ENCODE measurements around the gene GCAT.

GCAT gene

DNA sequence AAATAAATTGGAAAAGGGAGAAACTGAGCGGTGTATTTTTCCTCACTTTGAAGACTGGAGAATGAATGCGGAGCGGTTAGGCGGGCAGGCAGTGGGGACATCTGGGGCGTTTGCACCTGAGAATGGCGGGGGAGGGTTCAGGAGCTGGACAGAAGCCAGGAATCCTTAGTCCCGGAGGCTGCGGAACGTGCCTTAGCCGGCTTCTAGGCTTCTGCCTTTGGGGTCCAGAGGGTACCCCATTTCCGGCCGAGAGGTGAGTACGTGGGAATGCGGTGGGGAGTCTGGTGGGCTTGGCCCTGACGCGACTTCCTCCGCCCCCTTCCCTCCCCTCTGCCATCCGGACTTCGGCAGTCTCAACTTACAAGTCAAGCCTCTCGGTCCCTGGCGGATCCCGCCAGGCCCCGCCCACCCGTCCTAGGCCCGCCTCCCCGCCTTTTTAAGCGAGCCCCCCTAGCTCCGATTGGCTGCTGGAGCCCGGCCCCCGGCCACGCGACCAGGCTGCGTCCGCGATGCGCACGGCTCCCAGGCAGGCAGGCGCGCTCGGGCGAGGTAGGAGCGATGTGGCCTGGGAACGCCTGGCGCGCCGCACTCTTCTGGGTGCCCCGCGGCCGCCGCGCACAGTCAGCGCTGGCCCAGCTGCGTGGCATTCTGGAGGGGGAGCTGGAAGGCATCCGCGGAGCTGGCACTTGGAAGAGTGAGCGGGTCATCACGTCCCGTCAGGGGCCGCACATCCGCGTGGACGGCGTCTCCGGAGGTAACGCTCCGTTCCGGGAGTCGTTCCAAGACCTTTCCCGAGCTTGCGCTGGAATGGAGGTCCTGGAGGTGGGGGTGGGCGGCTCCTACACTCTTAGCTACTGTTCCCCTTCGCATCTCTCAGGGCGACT is at the start of gene GCAT:
GCAT (plus strand) TSS at position 525 of the 884 bp plus-strand sequence; CDS start at position 559, 34 bp downstream.
- DNase-seq (peak; percentile 94), ATAC-seq (peak; percentile 96)

DNA sequence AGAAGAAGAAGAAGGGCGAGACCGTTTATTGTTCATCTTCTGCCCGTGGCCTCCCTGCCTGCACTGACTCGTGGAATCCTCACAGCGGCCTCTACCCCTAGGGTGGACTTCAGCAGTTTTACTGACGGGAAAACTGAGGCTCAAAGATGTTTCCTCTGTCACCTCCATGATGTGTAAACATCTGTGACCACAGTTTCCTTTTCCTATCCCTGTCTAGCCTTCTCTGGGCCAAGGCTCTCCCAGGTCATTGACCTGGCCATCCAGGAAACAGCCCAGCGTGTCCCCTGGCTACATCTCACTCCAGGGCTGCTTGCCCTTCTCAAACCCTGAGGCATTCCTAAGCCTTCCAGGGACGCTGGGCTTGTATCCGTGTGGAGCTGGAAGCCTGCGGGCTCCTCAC is 49.0 kb upstream of the GCAT start:
- ATAC-seq, result no peak
- DNase-seq, result no peak

DNA sequence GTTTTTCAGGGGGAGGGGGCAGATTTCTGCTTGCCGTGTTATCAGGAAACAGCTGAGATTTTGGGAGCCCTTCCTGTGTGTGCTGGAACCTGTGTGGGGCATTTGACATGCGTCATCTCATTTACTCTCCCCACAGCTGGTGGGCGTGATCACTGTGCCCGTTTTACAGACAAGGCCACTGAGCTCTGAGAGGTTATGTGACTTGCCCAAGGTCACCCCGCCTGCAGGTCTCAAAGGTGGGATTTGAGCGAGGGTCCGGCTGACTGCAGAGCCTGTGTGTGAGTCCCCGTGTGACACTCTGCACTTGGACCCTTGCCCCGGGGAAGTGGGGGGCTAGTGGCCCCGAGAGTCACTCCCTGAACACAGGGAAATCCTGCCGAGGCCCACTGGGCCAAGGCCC is 48.5 kb upstream of the GCAT start:
- no peak for DNase-seq
- ATAC-seq, result no peak

DNA sequence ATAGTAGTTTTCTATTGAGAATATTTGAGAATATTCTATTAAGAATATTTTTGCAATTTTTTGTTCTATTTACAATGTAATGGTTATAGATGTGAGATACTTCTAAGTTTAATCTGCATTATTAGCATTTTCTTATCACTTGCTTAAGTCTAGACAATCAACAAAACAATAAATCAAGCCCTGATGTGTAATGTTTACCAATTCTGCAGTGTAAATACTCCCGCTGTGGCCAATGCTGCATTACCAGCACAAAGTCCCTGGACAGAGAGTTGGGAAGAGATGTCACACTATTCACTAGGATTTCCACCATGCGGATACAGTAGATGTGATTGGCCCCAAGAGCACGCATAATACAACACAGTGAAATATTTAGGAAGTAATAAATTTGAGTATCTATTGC is 47.6 kb upstream of the GCAT start:
- DNase-seq, result no peak

DNA sequence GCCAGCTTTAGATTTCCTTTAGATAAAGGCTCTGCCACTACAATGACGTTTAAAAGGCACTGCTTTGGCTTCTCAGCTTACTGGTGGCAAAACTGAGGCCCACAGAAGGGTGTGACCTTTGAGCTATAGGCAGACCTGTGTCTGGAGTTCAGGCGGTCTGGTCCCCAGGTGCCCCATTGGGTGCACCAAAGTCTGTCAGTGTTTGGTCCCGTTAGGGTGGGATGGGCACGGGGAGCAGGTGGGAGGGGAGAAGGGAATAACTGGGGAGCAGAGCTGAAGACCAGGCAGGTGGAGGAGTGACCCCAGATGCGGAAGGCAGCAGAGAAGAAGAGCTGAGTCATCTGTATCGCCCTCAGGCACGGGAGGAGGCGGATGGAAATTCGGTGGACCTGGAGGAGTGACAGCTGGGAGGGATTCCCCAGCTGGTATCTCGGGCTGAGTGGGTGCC is 45.3 kb upstream of the GCAT start:
- ATAC-seq (peak; percentile 62), DNase-seq (no peak)

More for the DNA sequence above, 47.6 kb upstream of the GCAT start:
- ATAC-seq, result no peak

DNA sequence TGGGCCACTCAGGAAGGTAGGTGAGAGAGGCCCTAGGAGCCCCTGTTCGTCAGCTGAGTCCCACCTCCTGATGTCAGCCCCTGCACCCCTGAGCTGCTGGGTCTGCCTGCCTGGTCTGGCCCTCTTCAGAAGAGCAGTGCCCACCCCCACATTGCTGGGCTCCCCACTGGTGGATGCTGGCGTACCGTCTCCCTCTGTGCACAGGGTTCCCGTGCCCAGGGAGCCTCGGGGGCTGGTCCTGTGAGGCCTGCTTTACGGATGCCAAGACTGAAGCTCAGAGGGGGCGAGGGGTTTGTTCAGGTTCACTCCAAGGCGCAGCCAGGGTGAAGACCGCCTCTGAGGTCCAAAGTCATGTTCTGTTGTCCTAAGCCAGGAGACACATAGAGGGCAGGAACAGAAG is 44.7 kb upstream of the GCAT start:
- ATAC-seq (no peak), DNase-seq (no peak)

DNA sequence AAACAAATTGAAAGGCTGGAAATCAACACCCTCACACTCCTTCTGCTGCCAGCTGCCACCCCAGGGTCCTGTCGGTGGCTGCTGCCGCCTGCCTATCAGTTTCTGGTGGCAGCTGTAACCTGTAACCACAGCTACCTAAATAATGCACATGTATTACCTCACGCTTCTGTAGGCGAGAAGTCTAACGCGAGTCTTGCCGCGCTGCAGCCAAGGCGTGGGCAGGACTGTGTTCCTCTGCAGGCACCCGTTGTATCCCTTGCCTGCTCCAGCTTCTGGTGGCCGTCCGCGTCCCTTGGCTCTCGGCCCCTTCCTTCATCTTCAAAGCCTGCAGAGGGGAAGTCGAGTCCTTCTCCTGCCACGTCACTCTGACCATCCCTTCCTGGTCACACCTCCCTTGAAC is 44.1 kb upstream of the GCAT start:
- DNase-seq (no peak), ATAC-seq (no peak)

DNA sequence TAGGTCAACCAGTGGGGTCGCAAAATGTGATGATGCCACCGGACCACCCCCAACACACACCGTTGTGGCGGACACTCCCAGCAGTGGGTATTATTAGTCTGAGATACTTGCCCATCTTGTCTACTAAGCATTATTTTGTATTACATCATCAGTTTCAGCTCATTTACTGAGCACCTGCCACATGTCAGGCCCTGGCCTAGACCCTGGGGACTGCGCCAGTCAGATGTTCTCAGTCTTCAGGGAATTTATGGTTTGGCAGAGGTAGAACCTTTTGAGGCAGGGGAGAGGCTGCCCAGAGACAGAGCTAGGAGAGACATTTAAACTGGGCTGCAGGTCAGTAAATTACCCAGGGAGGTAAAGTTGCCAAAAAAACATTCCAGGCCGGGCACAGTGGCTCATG is 43.1 kb upstream of the GCAT start:
- no peak for DNase-seq
- ATAC-seq, result no peak

DNA sequence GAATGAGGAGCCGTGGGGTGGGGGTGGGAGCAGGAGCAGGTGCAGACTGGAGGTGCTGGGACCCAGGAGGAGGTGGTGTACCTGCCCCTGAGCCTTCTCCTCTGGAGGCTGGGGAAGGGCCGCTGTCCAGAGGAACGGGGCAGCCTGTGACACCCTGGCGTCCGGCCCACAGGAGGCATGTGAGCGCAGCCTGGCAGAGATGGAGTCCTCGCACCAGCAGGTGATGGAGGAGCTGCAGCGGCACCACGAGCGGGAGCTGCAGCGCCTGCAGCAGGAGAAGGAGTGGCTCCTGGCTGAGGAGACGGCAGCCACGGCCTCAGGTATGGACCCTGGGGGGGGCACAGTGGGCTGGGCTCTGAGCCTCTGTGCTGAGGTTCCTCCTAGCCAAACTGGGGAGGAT is 42.2 kb upstream of the GCAT start:
- DNase-seq, result no peak
- ATAC-seq, result no peak

DNA sequence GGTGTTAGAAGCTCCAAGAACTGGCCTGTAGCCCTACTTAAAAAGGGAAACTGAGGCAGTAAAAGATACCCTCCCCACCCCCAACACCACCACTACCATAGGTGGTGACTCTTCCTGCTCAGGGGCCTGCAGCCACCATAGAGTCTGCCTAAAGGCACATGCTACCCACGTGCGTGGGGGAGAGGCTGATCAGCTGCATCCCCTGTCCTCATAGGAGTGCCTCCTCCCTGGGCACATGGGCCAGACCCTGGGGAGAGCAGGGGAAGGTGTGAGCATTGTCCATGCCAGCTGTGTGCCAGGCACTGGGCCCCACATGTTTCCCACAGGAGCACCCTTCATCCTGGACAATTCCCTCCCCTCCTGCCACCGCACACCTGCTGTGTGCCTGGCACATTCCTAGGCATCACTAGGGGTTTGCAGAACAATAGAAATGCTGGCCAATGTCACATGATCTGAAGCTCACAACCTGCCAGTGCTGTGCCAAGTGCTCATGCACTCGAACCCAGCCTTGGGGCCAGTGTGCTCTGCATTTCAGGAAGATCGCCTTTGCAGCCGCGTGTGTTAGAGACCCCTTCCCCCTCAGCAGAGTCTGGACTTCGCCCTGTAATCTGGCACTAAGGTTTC is 41.7 kb upstream of the GCAT start:
- ATAC-seq, result no peak

DNA sequence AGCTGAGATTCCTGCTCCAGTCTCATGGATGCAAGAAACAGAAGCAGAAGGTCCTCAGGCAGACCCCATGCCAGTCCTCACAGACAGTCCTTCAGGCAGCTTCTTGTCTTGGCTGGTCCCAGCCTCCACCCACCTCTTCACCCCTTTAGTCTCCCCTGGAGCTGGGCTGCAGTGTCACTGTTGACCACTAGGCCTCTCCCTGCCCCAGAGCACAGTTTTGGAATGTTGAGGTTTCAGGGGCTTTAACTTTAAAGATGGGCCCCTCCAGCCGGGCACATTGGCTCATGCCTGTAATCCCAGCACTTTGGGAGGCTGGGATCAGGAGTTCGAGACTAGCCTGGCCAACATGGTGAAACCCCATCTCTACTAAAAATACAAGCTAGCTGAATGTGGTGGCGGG is 39.5 kb upstream of the GCAT start:
- ATAC-seq, result peak; percentile 51
- DNase-seq, result no peak

More for the DNA sequence above, 41.7 kb upstream of the GCAT start:
- DNase-seq, result no peak

DNA sequence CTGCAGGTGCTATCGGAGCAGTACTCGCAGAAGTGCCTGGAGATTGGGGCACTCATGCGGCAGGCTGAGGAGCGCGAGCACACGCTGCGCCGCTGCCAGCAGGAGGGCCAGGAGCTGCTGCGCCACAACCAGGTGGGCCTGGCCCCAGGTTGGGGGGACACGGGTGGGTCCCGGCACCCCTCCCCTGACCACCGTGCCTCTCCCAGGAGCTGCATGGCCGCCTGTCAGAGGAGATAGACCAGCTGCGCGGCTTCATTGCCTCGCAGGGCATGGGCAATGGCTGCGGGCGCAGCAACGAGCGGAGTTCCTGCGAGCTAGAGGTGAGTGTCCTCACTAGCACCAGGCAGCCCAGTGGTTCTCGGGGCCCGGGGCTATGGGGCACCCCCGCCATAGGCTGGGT is 38.7 kb upstream of the GCAT start:
- no peak for ATAC-seq
- no peak for DNase-seq

DNA sequence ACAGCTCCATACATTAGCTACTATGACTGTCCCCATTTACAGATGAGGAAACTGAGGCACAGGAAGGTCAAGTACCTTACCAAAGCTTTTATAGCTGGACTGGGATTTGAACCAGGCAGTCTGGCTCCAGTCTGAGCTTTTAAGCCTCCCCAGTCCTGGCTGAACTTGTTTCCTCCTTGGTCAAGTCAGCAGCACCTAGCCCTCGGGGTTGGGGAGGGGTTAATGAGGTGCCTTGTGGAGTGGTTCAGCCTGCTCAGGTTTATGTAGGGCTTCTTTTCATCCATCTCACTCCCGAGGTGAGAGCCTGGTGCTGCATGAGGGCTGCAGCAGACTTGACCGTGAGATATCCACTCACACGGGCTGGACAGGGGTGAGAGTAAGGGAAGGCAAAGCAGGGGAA is 36.7 kb upstream of the GCAT start:
- ATAC-seq, result no peak

DNA sequence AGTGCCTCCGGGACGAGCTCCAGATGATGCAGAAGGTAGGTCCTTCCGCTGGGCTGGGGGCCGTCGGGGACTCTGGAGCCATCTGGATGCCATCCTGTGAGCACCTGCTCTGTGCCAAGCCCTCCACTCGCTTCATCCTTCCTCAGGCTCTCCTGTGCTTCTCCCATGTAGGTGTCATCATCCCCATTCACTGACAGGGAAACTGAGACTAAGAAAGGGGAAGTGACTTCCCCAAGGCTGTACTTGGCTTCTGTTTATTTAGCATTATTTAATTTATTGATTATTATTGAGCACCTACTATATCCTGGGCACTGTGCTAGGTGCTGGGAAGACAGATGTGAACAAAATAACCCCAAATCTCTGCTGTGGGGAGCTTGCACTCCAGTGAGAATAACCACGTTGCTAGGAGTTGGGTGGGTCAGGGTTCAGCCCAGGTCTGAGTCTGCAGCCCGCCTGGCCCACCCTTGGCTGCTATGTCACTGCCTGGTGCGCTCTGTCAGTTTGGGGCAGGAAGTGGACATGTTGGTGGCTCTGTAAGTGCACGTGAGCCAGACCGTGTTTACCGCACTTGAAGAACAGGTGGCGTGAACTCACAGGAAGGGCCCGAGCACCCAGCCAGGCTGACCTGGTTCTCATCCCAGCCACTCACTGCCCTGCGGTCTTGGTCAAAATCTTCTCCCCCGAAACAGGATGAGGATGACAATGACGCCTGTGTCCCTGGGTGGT is 35.9 kb upstream of the GCAT start:
- DNase-seq (no peak), ATAC-seq (no peak)

More for the DNA sequence above, 36.7 kb upstream of the GCAT start:
- no peak for DNase-seq

DNA sequence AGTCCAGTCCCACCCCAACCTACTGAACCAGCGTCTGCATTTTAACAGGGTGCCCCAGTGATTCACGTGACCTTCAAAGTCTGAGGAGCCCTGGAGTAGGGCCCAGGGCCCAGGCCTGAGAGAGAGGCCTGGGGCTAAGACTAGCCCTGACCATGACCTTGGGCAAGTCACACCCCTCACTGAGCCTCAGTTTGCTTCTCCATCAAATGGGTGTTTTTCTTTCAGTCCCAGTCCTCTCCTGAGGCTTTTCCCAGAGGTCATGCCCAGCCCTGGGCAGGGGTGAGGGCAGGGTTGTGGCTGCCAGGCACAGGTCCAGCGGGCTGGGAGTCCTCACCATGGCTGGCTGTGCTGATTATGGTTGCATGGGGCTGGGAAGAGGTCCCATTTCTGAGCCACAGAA is 33.0 kb upstream of the GCAT start:
- ATAC-seq (no peak), DNase-seq (no peak)

DNA sequence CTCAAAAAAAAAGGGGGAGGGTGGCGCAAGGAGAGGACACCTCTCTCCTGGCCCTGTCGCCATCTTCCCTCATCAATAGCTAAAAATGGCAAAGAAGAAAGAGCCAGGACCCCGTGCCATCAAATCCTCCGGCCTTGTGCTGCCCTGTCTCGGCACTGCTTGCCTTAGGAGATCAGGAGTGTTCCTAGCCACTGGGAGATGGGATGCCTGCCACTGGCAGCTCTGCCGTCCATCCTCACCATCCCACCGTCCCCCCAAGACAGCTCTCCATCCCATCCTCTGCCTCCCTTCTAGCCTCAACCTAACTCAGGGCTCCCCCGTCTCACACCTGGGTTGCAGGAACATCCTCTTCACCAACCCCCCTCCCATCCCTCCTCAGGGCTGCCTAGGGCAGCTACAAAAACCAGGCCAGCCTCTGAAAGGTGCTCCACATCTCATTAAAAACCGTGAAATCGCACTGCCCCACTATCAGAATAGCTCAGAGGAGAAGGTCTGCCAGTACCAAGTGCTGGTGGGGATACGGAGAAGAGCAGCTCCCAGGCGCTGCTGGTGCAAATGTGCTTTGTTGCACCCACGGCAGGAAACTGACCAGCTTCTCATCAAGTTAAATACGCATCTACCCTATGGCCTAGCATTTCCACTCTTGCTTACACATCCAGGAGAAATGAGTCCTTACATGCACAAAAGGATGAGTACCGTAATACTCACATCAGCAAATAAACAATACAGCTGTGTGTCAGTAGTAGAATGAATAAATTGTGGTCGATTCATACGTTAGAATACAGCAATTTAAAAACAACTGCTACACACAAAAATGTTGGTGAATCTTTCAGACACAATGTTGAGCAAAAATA is 31.7 kb upstream of the GCAT start:
- no peak for DNase-seq
- no peak for ATAC-seq

DNA sequence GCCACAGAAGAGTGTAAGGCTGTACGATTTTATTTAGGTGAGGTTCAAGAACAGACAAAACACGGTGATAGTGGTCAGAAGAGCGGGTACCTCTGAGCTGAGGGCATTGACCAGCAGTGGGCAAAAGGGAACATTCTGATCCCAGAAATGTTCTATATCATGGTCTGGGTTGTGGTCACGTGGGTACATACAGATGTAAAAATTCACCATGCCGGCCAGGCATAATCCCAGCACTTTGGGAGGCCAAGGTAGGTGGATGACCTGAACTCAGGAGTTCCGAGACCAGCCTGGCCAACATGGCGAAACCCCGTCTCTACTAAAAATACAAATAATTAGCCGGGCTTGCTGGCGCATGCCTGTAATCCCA is 31.1 kb upstream of the GCAT start:
- DNase-seq (no peak), ATAC-seq (no peak)

DNA sequence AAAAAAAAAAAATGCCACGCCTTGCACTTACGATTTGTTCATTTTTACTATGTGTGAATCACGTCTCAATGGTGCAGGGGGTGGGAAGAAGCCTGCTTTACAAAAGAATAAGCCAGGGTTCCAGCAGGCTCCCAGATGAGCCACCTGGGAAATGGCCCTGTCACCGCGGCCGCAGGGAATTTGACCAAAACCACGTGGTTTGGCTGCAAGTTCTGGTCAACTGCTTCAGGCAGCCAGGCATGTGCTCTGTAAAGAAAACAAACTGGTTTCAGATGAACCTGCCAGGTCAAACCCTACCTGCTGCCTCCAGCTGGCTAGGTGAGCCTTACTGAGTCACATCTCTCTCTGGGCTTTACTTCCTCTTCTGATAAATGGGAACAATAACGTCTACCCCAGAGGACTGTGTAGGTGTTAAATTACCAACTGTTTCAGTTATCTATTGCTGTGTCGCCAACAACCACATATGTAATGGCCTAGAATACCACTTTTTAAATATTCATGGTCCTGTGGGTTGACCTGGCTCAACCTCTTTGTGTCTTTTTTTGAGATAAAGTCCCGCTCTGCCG is 30.5 kb upstream of the GCAT start:
- no peak for DNase-seq
- no peak for ATAC-seq

DNA sequence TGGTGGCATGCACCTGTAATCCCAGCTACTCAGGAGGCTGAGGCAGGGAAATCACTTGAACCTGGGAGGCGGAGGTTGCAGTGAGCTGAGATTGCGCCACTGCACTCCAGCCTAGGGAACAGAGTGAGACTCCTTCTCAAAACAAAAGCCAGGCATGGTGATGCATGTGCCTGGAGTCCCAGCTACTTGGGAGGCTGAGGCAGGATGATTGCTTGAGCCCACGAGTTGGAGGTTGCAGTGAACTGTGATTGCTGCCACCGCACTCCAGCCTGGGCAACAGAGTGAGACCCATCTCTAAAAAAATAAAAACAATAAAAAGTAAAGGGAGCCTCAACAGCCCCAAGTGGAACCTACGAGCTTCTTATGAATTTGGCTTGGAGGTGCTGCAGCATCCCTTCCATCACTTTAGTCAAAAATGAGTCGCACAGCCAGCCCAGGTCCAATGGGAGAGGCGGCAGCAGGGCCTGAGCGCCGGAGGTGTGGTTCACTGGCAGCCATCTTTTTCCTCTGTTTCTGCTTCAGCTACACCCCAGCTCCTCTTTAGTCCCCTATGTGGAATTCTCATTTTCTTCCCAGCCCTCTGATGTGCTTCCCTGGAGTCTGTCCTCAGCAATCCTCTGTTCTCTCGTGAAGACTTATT is 29.2 kb upstream of the GCAT start:
- no peak for DNase-seq
- ATAC-seq, result no peak

DNA sequence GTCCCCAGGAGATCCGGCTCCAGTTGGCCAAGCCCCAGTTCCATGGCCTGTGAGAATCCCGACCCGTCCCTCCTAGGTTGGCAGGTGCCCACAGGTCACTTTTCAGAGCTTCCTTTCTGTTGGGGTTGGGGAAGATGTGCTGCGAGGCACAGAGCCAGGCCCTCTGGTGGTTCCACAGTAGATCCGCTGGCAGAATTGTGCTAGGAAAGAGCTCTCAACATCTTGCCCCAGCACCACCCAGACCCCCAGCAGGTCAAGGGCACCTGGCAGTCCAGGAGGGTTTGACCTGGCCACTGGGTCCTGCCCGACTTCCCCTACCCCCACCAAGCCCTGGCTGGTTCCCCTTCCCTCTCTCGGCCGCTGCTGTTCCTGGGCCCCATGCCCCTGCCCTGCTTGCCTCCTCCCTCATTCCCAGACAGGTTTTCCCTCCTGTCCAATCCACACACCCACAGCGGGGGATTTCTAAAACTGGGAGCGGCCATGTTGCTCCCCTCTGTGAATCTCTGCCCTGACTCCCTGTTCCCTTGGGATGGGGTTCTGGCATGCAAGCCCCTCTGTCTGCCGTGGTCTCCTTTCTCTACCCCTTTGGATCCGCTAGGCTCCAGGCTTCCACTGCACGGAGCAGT is 26.2 kb upstream of the GCAT start:
- no peak for ATAC-seq
- DNase-seq, result no peak
